K562 (cell line): ENCODE measurements around the gene HGS. TPM values are rescaled to one million over a fixed set of nuclear protein-coding genes. Genes with fewer than 3 reads are reported as not detected.

Experiments
- AFF4 ChIP-seq: sonication (generic); formaldehyde crosslinking; IDR thresholded peaks from 2 replicates; pipeline ENCODE4 v1.8.0; 2023; ENCODE audit warnings: mild to moderate bottlenecking, missing genetic modification reagents
- CHAMP1 ChIP-seq: fragments of 450-650 bp; IDR thresholded peaks from 2 replicates; pipeline ENCODE4 v1.6.1; 2016; ENCODE audit warnings: mild to moderate bottlenecking
- LARP7 ChIP-seq: fragments of 450-650 bp; IDR thresholded peaks from 2 replicates; pipeline ENCODE4 v1.6.1; 2016
- ZBED1 ChIP-seq: IDR thresholded peaks from 2 replicates; pipeline ENCODE4 v1.6.1; 2014
- polyA plus RNA-seq, 8 experiments: library from polyadenylated mRNA; depleted of rRNA in 4 of 8; stranded (reverse) in 5 of 8; unstranded in 3 of 8; fragments of >200 nt; fragmentation: Nextera tagmentation in 2 of 8; fragmentation: Illumina TruSeq in 1 of 8; extraction: Ambion mirVana in 2 of 8; extraction: Trizol in 1 of 8; gene quantifications; 2 replicates each; pipeline versions ENCODE4 v1.2.1 to v1.2.3, GENCODE V29; 2011 to 2014; ENCODE audit warnings: inconsistent platforms in 1 of 8, missing spikeins in 1 of 8
- total RNA-seq, 7 experiments: library from RNA; depleted of rRNA in 6 of 7; stranded (reverse); fragments of >200 nt in 6 of 7; fragmentation: Illumina TruSeq in 2 of 7; extraction: Trizol in 2 of 7; gene quantifications; 2 replicates each; pipeline versions ENCODE4 v1.2.1 to v1.2.3, GENCODE V29; 2011 to 2021; ENCODE audit warnings: low replicate concordance in 1 of 7

HGS gene
- total and polyA plus RNA-seq, 9 of the 15 experiments (the other 6 are each of a cell fraction or from before 2014, with no cell fraction given): 3.9 to 176 (median 77.1) TPM

- TF ChIP-seq LARP7 (no peak), AFF4 (CRISPR knock-in tag) (0 out of 2 replicates have a peak, but pooled peaks have one; percentile 24), CHAMP1 (no peak), ZBED1 (no peak)
Observed at GRCh38 chr17:81683208-81683583, 615 bp upstream of the HGS start (continued).
